Spinal cord (tissue), 10 donors: ENCODE data around the gene PACSIN2. TPM values are rescaled to one million over a fixed set of nuclear protein-coding genes. Genes with fewer than 3 reads are reported as not detected.
"Not testable (repeated sequence)": the region's sequence is repeated elsewhere in the genome, so short reads cannot be mapped to it uniquely, and the experiment has no call there.

Source experiments
- DNase-seq, 6 donors: peaks; one replicate each; pipeline versions ENCODE4 v3.0.0 to v3.0.0-alpha.2; 2013 to 2015; ENCODE audit warnings: low spot score in 6 of 6, low read depth in 4 of 6
- H3K27ac ChIP-seq: one replicate; pipeline ENCODE4 v1.5.1; 2013; ENCODE audit warnings: low read depth, low read length, control low read depth
- H3K27me3 ChIP-seq: one replicate; pipeline ENCODE4 v1.6.1; 2013; ENCODE audit warnings: low read length; ENCODE audit not compliant: control insufficient read depth, insufficient read depth
- H3K36me3 ChIP-seq: one replicate; pipeline ENCODE4 v1.6.1; 2013; ENCODE audit warnings: low read length; ENCODE audit not compliant: control insufficient read depth, insufficient read depth
- H3K4me1 ChIP-seq: one replicate; pipeline ENCODE4 v1.6.1; 2013; ENCODE audit warnings: low read length; ENCODE audit not compliant: control insufficient read depth, insufficient read depth
- H3K4me3 ChIP-seq: one replicate; pipeline ENCODE4 v1.5.1; 2013; ENCODE audit warnings: low read depth, low read length, control low read depth
- H3K9me3 ChIP-seq: one replicate; pipeline ENCODE4 v1.6.1; 2013; ENCODE audit warnings: low read length; ENCODE audit not compliant: control insufficient read depth, insufficient read depth
- WGBS: methylation state at CpG from one replicate; pipeline ENCODE4 v1.1.5; 2013; ENCODE audit warnings: missing lambda C conversion rate; ENCODE audit not compliant: insufficient coverage; 5-methylcytosine and 5-hydroxymethylcytosine counted together
- polyA plus RNA-seq, 2 donors: library from polyadenylated mRNA; unstranded; fragments of 120-200 nt; gene quantifications; one replicate each; pipeline ENCODE4 v1.2.1, GENCODE V29; 2013; ENCODE audit not compliant: insufficient read length in 2 of 2
- total RNA-seq, 2 donors: library from RNA; depleted of rRNA in 1 of 2; stranded (reverse); fragments of 120-200 nt in 1 of 2; fragments of >200 nt in 1 of 2; gene quantifications; one replicate each; pipeline versions ENCODE4 v1.2.3 to v1.2.4, GENCODE V29; 2013 to 2014
- donor health status: healthy.

Gene PACSIN2
- total and polyA plus RNA-seq, 4 donors = 36.3 to 54.2 (median 45.9) TPM

DNA sequence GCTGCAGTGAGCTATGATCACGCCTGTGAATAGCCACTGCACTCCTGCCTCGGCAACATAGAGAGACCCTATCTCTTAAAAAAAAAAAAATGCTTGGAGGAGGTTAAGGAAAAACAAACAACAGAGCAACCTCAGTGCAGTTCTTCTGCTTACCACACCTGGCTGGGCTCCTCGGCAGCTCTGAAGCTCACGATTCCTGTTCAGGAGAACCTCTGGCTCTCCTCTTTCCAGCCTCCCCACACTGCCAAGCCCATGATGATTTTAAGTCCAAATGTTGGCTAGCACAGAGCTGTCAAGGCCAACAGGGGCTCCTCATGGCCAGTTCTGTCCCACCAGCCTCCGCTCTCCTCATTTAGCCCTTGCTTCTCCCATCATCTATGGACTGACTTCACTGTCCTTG lies 88.2 kb downstream of the PACSIN2 start:
- Histone ChIP-seq H3K27ac (no peak overlapping the region), H3K4me1 (peaks cover 37% of the 10 kb centered on the region), H3K4me3 (no peak overlapping the region), H3K36me3 (no peaks in the 10 kb centered on the region), H3K27me3 (no peaks in the 10 kb centered on the region), H3K9me3 (no peaks in the 10 kb centered on the region)
- WGBS = 77% methylated on average over 3 of the region's 5 CpGs
- no peak for DNase-seq

DNA sequence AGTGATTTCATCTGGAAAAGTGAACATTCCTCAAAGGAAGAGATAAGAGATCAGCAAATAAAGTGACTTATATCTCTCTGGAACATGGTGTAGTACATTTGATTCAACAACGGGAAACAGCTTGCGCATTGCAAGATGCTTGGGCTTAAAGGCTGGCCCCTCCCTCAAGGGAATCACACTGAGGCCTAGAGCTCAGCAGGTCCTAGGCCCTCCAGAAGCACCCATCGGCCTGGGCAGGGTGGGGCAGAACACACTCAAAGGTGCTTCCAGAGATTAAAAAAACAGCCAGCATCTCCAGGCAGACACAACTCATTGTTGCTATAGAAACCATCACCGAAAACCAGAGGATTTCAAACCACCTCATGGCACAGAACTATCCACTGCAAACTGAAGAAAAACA lies 88.8 kb downstream of the PACSIN2 start:
- Histone ChIP-seq H3K4me3 (no peak overlapping the region), H3K27me3 (no peaks in the 10 kb centered on the region), H3K36me3 (no peaks in the 10 kb centered on the region), H3K4me1 (peaks cover 34% of the 10 kb centered on the region), H3K9me3 (no peaks in the 10 kb centered on the region), H3K27ac (no peak overlapping the region)
- 71% methylated on average over 3 of the region's 4 CpGs for WGBS
- peak in 1 of 6 donors; percentile 72 for DNase-seq

GRCh38 chr22:42925598-42925997 lies 89.4 kb downstream of the PACSIN2 start:
- no peak for DNase-seq
- H3K9me3 ChIP-seq = no peaks in the 10 kb centered on the region
- no peak overlapping the region for H3K4me3 ChIP-seq
- H3K27me3 ChIP-seq = no peaks in the 10 kb centered on the region
- H3K4me1 ChIP-seq = peaks cover 29% of the 10 kb centered on the region
- WGBS = 73% methylated on average over 5 of the region's 6 CpGs
- no peak overlapping the region for H3K27ac ChIP-seq
- no peaks in the 10 kb centered on the region for H3K36me3 ChIP-seq

DNA sequence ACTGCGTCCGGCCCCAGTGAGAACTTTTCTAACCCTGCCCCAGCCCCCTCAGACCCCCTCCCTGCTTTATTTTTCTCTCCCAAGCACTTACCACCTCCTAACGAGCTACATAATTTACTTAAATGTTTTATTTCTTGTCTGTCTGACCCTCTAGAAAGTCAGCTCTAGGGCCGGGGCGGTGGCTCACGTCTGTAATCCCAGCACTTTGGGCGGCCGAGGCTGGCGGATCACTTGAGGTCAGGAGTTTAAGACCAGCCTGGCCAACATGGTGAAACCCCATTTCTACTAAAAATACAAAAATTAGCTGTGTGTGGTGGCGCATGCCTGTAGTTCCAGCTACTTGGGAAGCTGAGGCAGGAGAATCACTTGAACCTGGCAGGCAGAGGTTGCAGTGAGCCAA lies 89.9 kb downstream of the PACSIN2 start:
- H3K27ac ChIP-seq = not testable (repeated sequence)

GRCh38 chr22:42924436-42924835 lies 90.5 kb downstream of the PACSIN2 start:
- no peaks in the 10 kb centered on the region for H3K9me3 ChIP-seq
- H3K4me1 ChIP-seq = peaks cover 19% of the 10 kb centered on the region
- H3K27ac ChIP-seq = no peak overlapping the region
- no peak for DNase-seq
- 85% methylated on average over 9 of the region's 9 CpGs for WGBS
- no peak overlapping the region for H3K4me3 ChIP-seq
- H3K27me3 ChIP-seq = no peaks in the 10 kb centered on the region
- H3K36me3 ChIP-seq = no peaks in the 10 kb centered on the region

More for the DNA sequence above, 89.9 kb downstream of the PACSIN2 start:
- WGBS = 84% methylated on average over 6 of the region's 10 CpGs
- not testable (repeated sequence) for DNase-seq, H3K36me3 ChIP-seq, H3K9me3 ChIP-seq, H3K27me3 ChIP-seq, H3K4me3 ChIP-seq
- H3K4me1 ChIP-seq = peaks cover 25% of the 10 kb centered on the region

GRCh38 chr22:42922374-42923191 lies 92.4 kb downstream of the PACSIN2 start:
- Histone ChIP-seq H3K27ac (no peak overlapping the region), H3K4me1 (peaks cover 15% of the 10 kb centered on the region), H3K4me3 (no peak overlapping the region), H3K36me3 (no peaks in the 10 kb centered on the region), H3K9me3 (no peaks in the 10 kb centered on the region), H3K27me3 (no peaks in the 10 kb centered on the region)
- WGBS = 89% methylated on average over 11 of the region's 13 CpGs
- DNase-seq = no peak

DNA sequence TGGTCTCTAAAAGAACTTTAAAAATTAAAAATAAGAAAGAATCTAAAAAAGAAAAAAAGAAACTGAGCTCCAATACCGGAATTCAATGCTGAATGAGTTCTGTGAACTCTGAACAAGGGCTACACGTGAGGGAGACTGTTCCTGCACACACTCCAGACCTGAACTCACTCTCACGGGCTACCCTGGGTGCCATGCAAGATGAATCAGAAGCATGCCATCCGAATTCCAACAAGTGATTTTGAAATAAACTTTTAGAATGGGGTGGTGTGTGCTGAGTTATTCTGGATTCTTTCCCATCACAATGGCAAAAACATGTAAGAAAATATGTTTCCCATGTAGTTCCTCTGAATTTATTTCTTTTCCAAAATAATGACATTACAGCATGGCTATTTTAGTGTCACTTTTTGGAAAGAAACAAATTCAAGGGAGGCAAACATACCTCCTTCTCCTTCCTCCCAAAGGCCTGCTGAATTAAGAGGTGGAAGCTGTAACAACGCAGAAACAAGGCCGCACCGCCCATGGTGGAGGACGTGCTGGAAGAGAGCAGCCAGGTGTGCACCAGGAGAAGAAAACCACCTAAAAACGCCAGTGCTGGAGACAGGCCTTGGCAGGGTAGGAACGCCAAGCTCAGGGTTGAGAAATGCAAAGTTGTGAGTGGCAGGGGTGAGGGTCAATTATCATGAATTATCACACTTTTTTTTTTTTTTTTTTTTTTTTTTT lies 94.7 kb downstream of the PACSIN2 start:
- Histone ChIP-seq H3K27ac (no peak overlapping the region), H3K4me3 (no peak overlapping the region), H3K9me3 (no peaks in the 10 kb centered on the region), H3K27me3 (no peaks in the 10 kb centered on the region), H3K4me1 (peaks cover 3% of the 10 kb centered on the region), H3K36me3 (no peaks in the 10 kb centered on the region)
- WGBS = 63% methylated on average over 4 of the region's 10 CpGs
- DNase-seq = no peak

GRCh38 chr22:42919199-42919598 lies 95.8 kb downstream of the PACSIN2 start:
- no peak for DNase-seq
- 81% methylated on average over 4 of the region's 6 CpGs for WGBS
- no peaks in the 10 kb centered on the region for H3K27me3 ChIP-seq
- no peaks in the 10 kb centered on the region for H3K9me3 ChIP-seq
- no peak overlapping the region for H3K27ac ChIP-seq
- peaks cover 3% of the 10 kb centered on the region for H3K4me1 ChIP-seq
- H3K36me3 ChIP-seq = no peaks in the 10 kb centered on the region
- H3K4me3 ChIP-seq = no peak overlapping the region

DNA sequence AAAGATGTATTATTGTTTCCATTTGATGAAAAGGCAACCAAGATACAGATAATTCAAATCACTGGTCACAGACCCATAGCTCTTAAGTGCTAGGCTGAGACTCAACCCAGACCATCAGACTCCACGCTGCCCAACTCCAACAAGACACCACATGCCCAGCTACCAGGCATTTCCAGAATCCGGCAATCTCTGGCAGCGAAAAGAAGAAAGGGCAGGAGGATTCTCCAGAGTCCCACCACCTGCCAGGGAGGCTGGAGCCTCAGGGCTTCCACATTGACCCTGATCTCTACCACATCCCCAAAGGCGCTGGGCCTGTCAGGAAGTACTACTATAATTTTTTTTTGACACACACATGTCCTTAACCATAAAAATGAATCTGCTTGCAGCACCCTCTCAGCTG lies 96.4 kb downstream of the PACSIN2 start:
- no peak for DNase-seq
- WGBS = 100% methylated on average over 4 of the region's 4 CpGs
- no peak overlapping the region for H3K27ac ChIP-seq

GRCh38 chr22:42917358-42917757 lies 97.6 kb downstream of the PACSIN2 start:
- H3K27me3 ChIP-seq, H3K27ac ChIP-seq, DNase-seq, H3K36me3 ChIP-seq, H3K4me1 ChIP-seq, H3K4me3 ChIP-seq, H3K9me3 ChIP-seq: not testable (repeated sequence)
- 95% methylated on average over 6 of the region's 6 CpGs for WGBS

More for the DNA sequence above, 96.4 kb downstream of the PACSIN2 start:
- H3K4me1 ChIP-seq = peaks cover 3% of the 10 kb centered on the region
- no peaks in the 10 kb centered on the region for H3K36me3 ChIP-seq
- H3K27me3 ChIP-seq = no peaks in the 10 kb centered on the region
- no peak overlapping the region for H3K4me3 ChIP-seq
- H3K9me3 ChIP-seq = no peaks in the 10 kb centered on the region
